Neural cell (in vitro differentiated cells): Measurements from ENCODE around the gene CAMK2D.

Experiments used
- EZH2 ChIP-seq: fragments of 200-600, 300-800 bp; shearing (Covaris generic), sonication (generic); IDR thresholded peaks from 2 replicates; pipeline ENCODE4 v1.6.1; 2014; ENCODE audit warnings: antibody characterized with exemption, low read length, borderline replicate concordance, mild to moderate bottlenecking; ENCODE audit not compliant: insufficient read depth, poor library complexity, severe bottlenecking
- MXI1 ChIP-seq: fragments of 450-650 bp; conservative IDR thresholded peaks from 2 replicates; pipeline ENCODE4 v1.6.1; 2014; ENCODE audit warnings: antibody characterized with exemption, mild to moderate bottlenecking; ENCODE audit not compliant: poor library complexity, severe bottlenecking
- POLR2AphosphoS5 ChIP-seq: IDR thresholded peaks from 2 replicates; pipeline ENCODE4 v1.6.1; 2012
- RAD21 ChIP-seq: fragments of 450-650 bp; conservative IDR thresholded peaks from 2 replicates; pipeline ENCODE4 v1.6.1; 2014; ENCODE audit warnings: antibody characterized with exemption, mild to moderate bottlenecking, moderate library complexity
- SMC3 ChIP-seq: fragments of 450-650 bp; conservative IDR thresholded peaks from 2 replicates; pipeline ENCODE4 v1.6.1; 2014; ENCODE audit warnings: antibody characterized with exemption, mild to moderate bottlenecking, moderate library complexity; ENCODE audit not compliant: poor library complexity
- TAF1 ChIP-seq: IDR thresholded peaks from 2 replicates; pipeline ENCODE4 v1.6.1; 2012; ENCODE audit warnings: low read depth
- TF ChIP-seq, protein P1 (sequence below): fragments of 450-650 bp; IDR thresholded peaks from 2 replicates; pipeline ENCODE4 v1.5.1; 2014; ENCODE audit warnings: antibody characterized with exemption, mild to moderate bottlenecking, moderate library complexity; ENCODE audit not compliant: poor library complexity, severe bottlenecking
- TF ChIP-seq, protein P2 (sequence below): IDR thresholded peaks from 2 replicates; pipeline ENCODE4 v1.6.1; 2012; ENCODE audit warnings: borderline replicate concordance

DNA sequence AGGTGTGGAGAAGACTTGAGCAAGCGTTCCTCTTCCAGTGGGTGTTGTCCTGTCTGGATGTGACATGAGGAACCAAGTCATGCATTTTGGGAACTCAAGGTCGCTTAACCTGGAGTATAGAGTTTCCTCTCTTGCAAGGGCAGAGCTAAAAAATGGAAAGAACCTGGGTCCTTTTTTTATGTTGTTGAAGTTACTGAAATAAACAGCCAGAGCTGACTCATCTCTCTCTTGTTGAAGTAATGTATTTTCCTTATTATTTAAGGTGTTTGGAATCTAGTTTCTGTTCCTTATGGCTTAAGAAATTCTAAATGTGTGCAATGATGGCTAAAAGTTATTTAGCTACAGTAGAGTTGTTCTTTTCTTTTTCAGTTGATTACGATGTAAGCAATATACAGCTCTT lies 314.5 kb downstream of the CAMK2D start:
- TF ChIP-seq, protein P1, sequence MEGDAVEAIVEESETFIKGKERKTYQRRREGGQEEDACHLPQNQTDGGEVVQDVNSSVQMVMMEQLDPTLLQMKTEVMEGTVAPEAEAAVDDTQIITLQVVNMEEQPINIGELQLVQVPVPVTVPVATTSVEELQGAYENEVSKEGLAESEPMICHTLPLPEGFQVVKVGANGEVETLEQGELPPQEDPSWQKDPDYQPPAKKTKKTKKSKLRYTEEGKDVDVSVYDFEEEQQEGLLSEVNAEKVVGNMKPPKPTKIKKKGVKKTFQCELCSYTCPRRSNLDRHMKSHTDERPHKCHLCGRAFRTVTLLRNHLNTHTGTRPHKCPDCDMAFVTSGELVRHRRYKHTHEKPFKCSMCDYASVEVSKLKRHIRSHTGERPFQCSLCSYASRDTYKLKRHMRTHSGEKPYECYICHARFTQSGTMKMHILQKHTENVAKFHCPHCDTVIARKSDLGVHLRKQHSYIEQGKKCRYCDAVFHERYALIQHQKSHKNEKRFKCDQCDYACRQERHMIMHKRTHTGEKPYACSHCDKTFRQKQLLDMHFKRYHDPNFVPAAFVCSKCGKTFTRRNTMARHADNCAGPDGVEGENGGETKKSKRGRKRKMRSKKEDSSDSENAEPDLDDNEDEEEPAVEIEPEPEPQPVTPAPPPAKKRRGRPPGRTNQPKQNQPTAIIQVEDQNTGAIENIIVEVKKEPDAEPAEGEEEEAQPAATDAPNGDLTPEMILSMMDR = no peak
- TF ChIP-seq SMC3 (no peak), POLR2AphosphoS5 (no peak), RAD21 (no peak), EZH2 (no peak), MXI1 (no peak), TAF1 (no peak)
- TF ChIP-seq, protein P2, sequence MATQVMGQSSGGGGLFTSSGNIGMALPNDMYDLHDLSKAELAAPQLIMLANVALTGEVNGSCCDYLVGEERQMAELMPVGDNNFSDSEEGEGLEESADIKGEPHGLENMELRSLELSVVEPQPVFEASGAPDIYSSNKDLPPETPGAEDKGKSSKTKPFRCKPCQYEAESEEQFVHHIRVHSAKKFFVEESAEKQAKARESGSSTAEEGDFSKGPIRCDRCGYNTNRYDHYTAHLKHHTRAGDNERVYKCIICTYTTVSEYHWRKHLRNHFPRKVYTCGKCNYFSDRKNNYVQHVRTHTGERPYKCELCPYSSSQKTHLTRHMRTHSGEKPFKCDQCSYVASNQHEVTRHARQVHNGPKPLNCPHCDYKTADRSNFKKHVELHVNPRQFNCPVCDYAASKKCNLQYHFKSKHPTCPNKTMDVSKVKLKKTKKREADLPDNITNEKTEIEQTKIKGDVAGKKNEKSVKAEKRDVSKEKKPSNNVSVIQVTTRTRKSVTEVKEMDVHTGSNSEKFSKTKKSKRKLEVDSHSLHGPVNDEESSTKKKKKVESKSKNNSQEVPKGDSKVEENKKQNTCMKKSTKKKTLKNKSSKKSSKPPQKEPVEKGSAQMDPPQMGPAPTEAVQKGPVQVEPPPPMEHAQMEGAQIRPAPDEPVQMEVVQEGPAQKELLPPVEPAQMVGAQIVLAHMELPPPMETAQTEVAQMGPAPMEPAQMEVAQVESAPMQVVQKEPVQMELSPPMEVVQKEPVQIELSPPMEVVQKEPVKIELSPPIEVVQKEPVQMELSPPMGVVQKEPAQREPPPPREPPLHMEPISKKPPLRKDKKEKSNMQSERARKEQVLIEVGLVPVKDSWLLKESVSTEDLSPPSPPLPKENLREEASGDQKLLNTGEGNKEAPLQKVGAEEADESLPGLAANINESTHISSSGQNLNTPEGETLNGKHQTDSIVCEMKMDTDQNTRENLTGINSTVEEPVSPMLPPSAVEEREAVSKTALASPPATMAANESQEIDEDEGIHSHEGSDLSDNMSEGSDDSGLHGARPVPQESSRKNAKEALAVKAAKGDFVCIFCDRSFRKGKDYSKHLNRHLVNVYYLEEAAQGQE = no peak
